Osteoblast (primary cell): ENCODE results near the gene KIF21B. TPM values are rescaled to one million over a fixed set of nuclear protein-coding genes. Genes with fewer than 3 reads are reported as not detected.

Experiments used
- DNase-seq: peaks from one replicate; pipeline ENCODE4 v3.0.0; 2011; ENCODE audit warnings: low spot score, mixed read lengths; ENCODE audit not compliant: insufficient read length; ENCODE audit errors: missing footprints
- H2AFZ ChIP-seq: 2 replicates; pipeline ENCODE4 v1.6.0; 2011; ENCODE audit warnings: mild to moderate bottlenecking, low read length
- H3K27ac ChIP-seq: 2 replicates; pipeline ENCODE4 v1.5.1; 2011; ENCODE audit warnings: mild to moderate bottlenecking, low read depth, low read length, moderate library complexity
- H3K27me3 ChIP-seq: 2 replicates; pipeline ENCODE4 v1.6.0; 2012; ENCODE audit warnings: mild to moderate bottlenecking, control low read depth, inconsistent platforms, low read length, moderate library complexity; ENCODE audit not compliant: insufficient read depth
- H3K36me3 ChIP-seq: 2 replicates; pipeline ENCODE4 v1.5.1; 2011; ENCODE audit warnings: mild to moderate bottlenecking, low read length, control low read depth, moderate library complexity; ENCODE audit not compliant: insufficient read depth
- H3K4me1 ChIP-seq: 2 replicates; pipeline ENCODE4 v1.5.1; 2011; ENCODE audit warnings: mild to moderate bottlenecking, low read length, control low read depth, moderate library complexity; ENCODE audit not compliant: insufficient read depth
- H3K4me2 ChIP-seq: 2 replicates; pipeline ENCODE4 v1.6.0; 2011; ENCODE audit warnings: mild to moderate bottlenecking, low read length; ENCODE audit not compliant: insufficient read depth
- H3K4me3 ChIP-seq: fragments of 200-600 bp; sonication (generic); 3 replicates; pipeline ENCODE4 v1.5.1; 2012; ENCODE audit warnings: mild to moderate bottlenecking, low read length, inconsistent platforms; ENCODE audit not compliant: insufficient read depth
- H3K79me2 ChIP-seq: 2 replicates; pipeline ENCODE4 v1.6.0; 2012; ENCODE audit warnings: mild to moderate bottlenecking, low read length, control low read depth, inconsistent platforms; ENCODE audit not compliant: insufficient read depth
- H3K9me3 ChIP-seq: 2 replicates; pipeline ENCODE4 v1.5.1; 2011; ENCODE audit warnings: low read depth, low read length, control low read depth
- H4K20me1 ChIP-seq: 2 replicates; pipeline ENCODE4 v1.6.0; 2012; ENCODE audit warnings: mild to moderate bottlenecking, low read length, control low read depth; ENCODE audit not compliant: insufficient read depth
- small RNA-seq: library from RNA; depleted of rRNA; stranded (forward); fragments of <200 nt; gene quantifications from one replicate; pipeline ENCODE3, GENCODE V24; 2012
- total RNA-seq: library from RNA; depleted of rRNA; stranded (reverse); fragments of >200 nt; gene quantifications from 2 replicates; pipeline ENCODE4 v1.2.3, GENCODE V29; 2012
- TF ChIP-seq, protein P1 (sequence below): IDR thresholded peaks from 2 replicates; pipeline ENCODE4 v1.5.1; 2011; ENCODE audit warnings: mild to moderate bottlenecking, low read depth, low read length, moderate library complexity; ENCODE audit errors: extremely low read depth

Gene KIF21B
- total RNA-seq, 1 donor, result under 0.01 TPM

DNA sequence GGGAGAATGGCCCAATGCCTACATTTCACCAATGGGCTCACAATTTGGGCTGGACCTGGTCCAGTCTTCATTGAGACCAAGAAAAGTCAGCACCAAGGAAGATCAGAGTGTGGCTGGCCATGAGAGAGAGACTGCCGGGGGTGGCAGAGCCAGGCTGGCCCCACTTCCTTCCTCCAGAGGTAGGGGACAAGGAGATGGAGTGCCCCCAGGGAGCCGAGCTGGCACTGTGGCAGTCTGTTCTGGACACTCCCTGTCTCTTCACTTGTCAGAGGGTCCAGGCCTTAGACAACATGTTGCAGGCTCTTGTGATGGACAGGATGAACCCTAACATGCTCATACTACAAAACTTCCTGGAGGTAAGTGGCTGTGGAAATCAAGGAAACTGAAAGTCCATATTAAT lies 101.1 kb downstream of the KIF21B start:
- Histone ChIP-seq H3K79me2 (no peaks in the 10 kb centered on the region), H3K4me3 (no peak overlapping the region), H4K20me1 (no peaks in the 10 kb centered on the region), H3K27me3 (peaks cover 18% of the 10 kb centered on the region), H3K27ac (no peak overlapping the region), H3K4me1 (no peaks in the 10 kb centered on the region), H3K36me3 (no peaks in the 10 kb centered on the region), H3K4me2 (no peak overlapping the region), H3K9me3 (no peaks in the 10 kb centered on the region), H2AFZ (no peak overlapping the region)
- DNase-seq, result no peak
- TF ChIP-seq, protein P1, sequence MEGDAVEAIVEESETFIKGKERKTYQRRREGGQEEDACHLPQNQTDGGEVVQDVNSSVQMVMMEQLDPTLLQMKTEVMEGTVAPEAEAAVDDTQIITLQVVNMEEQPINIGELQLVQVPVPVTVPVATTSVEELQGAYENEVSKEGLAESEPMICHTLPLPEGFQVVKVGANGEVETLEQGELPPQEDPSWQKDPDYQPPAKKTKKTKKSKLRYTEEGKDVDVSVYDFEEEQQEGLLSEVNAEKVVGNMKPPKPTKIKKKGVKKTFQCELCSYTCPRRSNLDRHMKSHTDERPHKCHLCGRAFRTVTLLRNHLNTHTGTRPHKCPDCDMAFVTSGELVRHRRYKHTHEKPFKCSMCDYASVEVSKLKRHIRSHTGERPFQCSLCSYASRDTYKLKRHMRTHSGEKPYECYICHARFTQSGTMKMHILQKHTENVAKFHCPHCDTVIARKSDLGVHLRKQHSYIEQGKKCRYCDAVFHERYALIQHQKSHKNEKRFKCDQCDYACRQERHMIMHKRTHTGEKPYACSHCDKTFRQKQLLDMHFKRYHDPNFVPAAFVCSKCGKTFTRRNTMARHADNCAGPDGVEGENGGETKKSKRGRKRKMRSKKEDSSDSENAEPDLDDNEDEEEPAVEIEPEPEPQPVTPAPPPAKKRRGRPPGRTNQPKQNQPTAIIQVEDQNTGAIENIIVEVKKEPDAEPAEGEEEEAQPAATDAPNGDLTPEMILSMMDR, result no peak

DNA sequence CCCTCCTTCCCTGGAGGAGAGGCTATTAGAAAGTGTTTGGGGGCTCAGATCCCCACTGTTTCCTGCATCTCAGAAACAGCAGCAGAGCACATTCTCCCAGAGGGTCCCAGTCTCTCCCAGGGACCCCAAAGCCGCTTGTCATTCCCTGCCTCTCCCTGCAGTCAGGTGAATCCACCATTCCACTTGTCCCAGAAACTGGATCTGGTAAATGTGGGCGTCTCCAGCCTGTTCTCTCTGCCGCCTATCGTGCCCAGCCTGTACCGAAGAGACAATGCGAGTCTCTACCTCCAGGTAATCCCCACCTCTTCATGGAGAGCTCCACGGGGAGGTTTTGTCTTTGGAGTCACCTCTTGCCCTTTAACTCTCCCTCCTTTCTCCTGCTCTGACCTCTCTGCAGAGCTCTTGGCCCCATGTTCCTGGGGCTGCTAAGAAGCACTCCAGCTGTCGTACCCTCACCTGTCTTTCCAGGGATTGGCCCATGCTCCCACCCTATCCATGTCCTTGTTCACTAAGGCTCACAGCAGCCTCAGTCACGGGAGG lies 101.9 kb downstream of the KIF21B start:
- no peak overlapping the region for H3K4me3 ChIP-seq
- no peaks in the 10 kb centered on the region for H3K4me1 ChIP-seq
- H4K20me1 ChIP-seq, result no peaks in the 10 kb centered on the region
- no peaks in the 10 kb centered on the region for H3K9me3 ChIP-seq
- H3K27me3 ChIP-seq, result peaks cover 18% of the 10 kb centered on the region
- no peak for DNase-seq
- H3K36me3 ChIP-seq, result no peaks in the 10 kb centered on the region
- no peak overlapping the region for H3K4me2 ChIP-seq
- no peak overlapping the region for H3K27ac ChIP-seq
- no peaks in the 10 kb centered on the region for H3K79me2 ChIP-seq
- TF ChIP-seq, protein P1, result no peak
- no peak overlapping the region for H2AFZ ChIP-seq

Small RNA genes lying within 50 kb of the gene (small RNA-seq; reads per million reads assigned to genes)
- gene RNU6-704P, result not detected

Other genes starting within 250 kb of the KIF21B start
- not detected in 2 replicates for gene GPR25, start 150.7 kb downstream of the KIF21B start, total RNA-seq
- gene INAVA, start 128.8 kb downstream of the KIF21B start, total RNA-seq, result under 0.01 and 0.36 TPM in 2 replicates
- not detected in 2 replicates for gene CACNA1S, start 88.7 kb upstream of the KIF21B start, total RNA-seq
- not detected in 2 replicates for gene ASCL5, start 103.5 kb upstream of the KIF21B start, total RNA-seq
- gene TMEM9, start 130.8 kb upstream of the KIF21B start, total RNA-seq, result 38.9 and 45.6 TPM in 2 replicates
- gene IGFN1, start 167.1 kb upstream of the KIF21B start, total RNA-seq, result under 0.01 TPM in 2 replicates